Chondrocyte (in vitro differentiated cells): ENCODE measurements around the gene PHACTR1. TPM values are rescaled to one million over a fixed set of nuclear protein-coding genes. Genes with fewer than 3 reads are reported as not detected.

Source experiments
- DNase-seq: peaks from one replicate; pipeline ENCODE4 v3.0.0; 2021; ENCODE audit warnings: mixed read lengths, low spot score
- H3K27ac Mint-ChIP-seq: one replicate; pipeline ENCODE4 v1.8.0; 2021; ENCODE audit warnings: mild to moderate bottlenecking, moderate library complexity, mixed read lengths; ENCODE audit not compliant: unreplicated experiment
- H3K27me3 Mint-ChIP-seq: 2 replicates; pipeline ENCODE4 v1.8.0; 2021; ENCODE audit warnings: low read depth, mixed read lengths
- H3K36me3 Mint-ChIP-seq: 2 replicates; pipeline ENCODE4 v1.8.0; 2021; ENCODE audit warnings: low read depth, mixed read lengths
- H3K4me1 Mint-ChIP-seq: 2 replicates; pipeline ENCODE4 v1.8.0; 2021; ENCODE audit warnings: low read depth, mild to moderate bottlenecking, mixed read lengths
- H3K4me3 Mint-ChIP-seq: one replicate; pipeline ENCODE4 v1.8.0; 2021; ENCODE audit warnings: mild to moderate bottlenecking, moderate library complexity, mixed read lengths; ENCODE audit not compliant: unreplicated experiment
- H3K9me3 Mint-ChIP-seq: 2 replicates; pipeline ENCODE4 v1.8.0; 2021; ENCODE audit warnings: low read depth, mixed read lengths
- CTCF ChIP-seq: fragments of 200-600 bp; sonication (generic); IDR thresholded peaks from 2 replicates; pipeline ENCODE4 v1.5.0; 2021; ENCODE audit warnings: antibody characterized with exemption, mild to moderate bottlenecking, moderate library complexity
- total RNA-seq: library from RNA; stranded (reverse); gene quantifications from 3 replicates; pipeline ENCODE4 v1.2.1, GENCODE V29; 2021

The PHACTR1 gene
- total RNA-seq, 1 donor from 2014 or later: 2.1 TPM

GRCh38 chr6:12766365-12766764 is 49.8 kb downstream of the PHACTR1 start:
- Mint-ChIP-seq H3K4me1 (no peaks in the 10 kb centered on the region), H3K36me3 (no peaks in the 10 kb centered on the region), H3K27me3 (peaks cover 19% of the 10 kb centered on the region), H3K27ac (no peak overlapping the region), H3K9me3 (no peaks in the 10 kb centered on the region), H3K4me3 (no peak overlapping the region)
- no peak for DNase-seq
- TF ChIP-seq CTCF: no peak

DNA sequence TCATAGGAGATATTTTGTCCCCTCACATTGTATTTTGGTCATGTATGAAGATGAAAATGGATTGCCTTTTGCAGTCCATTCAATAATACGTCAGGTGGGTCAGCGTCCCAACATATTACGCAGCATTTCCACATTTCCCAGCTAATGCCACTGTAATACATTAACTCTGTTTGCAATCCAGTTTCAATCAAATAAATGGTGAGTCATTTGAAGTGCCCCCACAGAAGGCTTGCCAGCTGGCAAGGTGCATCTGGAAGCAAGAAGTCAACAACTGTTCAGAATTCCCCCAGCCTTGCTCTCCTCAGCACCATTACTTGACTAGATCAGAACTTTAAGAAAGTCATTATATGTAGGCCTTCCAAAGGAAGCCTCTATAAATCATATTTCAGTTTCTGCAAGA is 50.4 kb downstream of the PHACTR1 start:
- TF ChIP-seq CTCF: no peak
- no peak for DNase-seq
- Mint-ChIP-seq H3K36me3 (no peaks in the 10 kb centered on the region), H3K9me3 (no peaks in the 10 kb centered on the region), H3K27ac (no peak overlapping the region), H3K4me1 (no peaks in the 10 kb centered on the region), H3K4me3 (no peak overlapping the region), H3K27me3 (peaks cover 14% of the 10 kb centered on the region)

GRCh38 chr6:12769556-12770256 is 53.1 kb downstream of the PHACTR1 start:
- no peaks in the 10 kb centered on the region for H3K36me3 Mint-ChIP-seq
- no peak overlapping the region for H3K4me3 Mint-ChIP-seq
- TF ChIP-seq CTCF: no peak
- no peaks in the 10 kb centered on the region for H3K4me1 Mint-ChIP-seq
- H3K27me3 Mint-ChIP-seq: peaks cover 14% of the 10 kb centered on the region
- DNase-seq: no peak
- no peak overlapping the region for H3K27ac Mint-ChIP-seq
- no peaks in the 10 kb centered on the region for H3K9me3 Mint-ChIP-seq

GRCh38 chr6:12772416-12772815 is 55.8 kb downstream of the PHACTR1 start:
- H3K36me3 Mint-ChIP-seq: no peaks in the 10 kb centered on the region
- no peak for DNase-seq
- no peak overlapping the region for H3K27ac Mint-ChIP-seq
- H3K4me1 Mint-ChIP-seq: no peaks in the 10 kb centered on the region
- H3K27me3 Mint-ChIP-seq: peaks cover 15% of the 10 kb centered on the region
- no peak for TF ChIP-seq CTCF
- H3K9me3 Mint-ChIP-seq: no peaks in the 10 kb centered on the region
- H3K4me3 Mint-ChIP-seq: no peak overlapping the region

- no peaks in the 10 kb centered on the region for H3K4me1 Mint-ChIP-seq
- no peak overlapping the region for H3K27ac Mint-ChIP-seq
- peaks cover 11% of the 10 kb centered on the region for H3K27me3 Mint-ChIP-seq
- H3K9me3 Mint-ChIP-seq: no peaks in the 10 kb centered on the region
- H3K4me3 Mint-ChIP-seq: no peak overlapping the region
- TF ChIP-seq CTCF: no peak
- H3K36me3 Mint-ChIP-seq: no peaks in the 10 kb centered on the region
- DNase-seq: no peak
Measured at GRCh38 chr6:12776291-12776690, 59.7 kb downstream of the PHACTR1 start.
